Suprapubic skin (tissue), 4 donors: Measurements from ENCODE around the gene ZCWPW2.

Source experiments
- CTCF ChIP-seq, 2 donors: fragments of 200-600 bp in 1 of 2; fragments of 450-650 bp in 1 of 2; sonication (generic) in 1 of 2; IDR thresholded peaks; one replicate each; pipeline ENCODE4 v1.5.1; 2016 to 2019; ENCODE audit warnings: antibody characterized with exemption in 2 of 2, mild to moderate bottlenecking in 1 of 2, moderate library complexity in 1 of 2
- EP300 ChIP-seq: sonication (generic); formaldehyde crosslinking; IDR thresholded peaks from one replicate; pipeline ENCODE4 v1.6.1; 2017; ENCODE audit warnings: antibody characterized with exemption
- POLR2A ChIP-seq, 2 donors: fragments of 450-650 bp; IDR thresholded peaks; one replicate each; pipeline ENCODE4 v1.6.1; 2017; ENCODE audit warnings: antibody characterized with exemption in 2 of 2, mild to moderate bottlenecking in 2 of 2, moderate library complexity in 2 of 2
- POLR2AphosphoS5 ChIP-seq, 3 donors: sonication (generic); formaldehyde crosslinking; IDR thresholded peaks; one replicate each; pipeline ENCODE4 v1.6.1; 2017; ENCODE audit warnings: antibody characterized with exemption in 3 of 3

GRCh38 chr3:28406241-28406640 is 57.7 kb downstream of the ZCWPW2 start:
- TF ChIP-seq POLR2AphosphoS5 (IDR thresholded peaks at IDR 0.05) (no peak), CTCF (IDR thresholded peaks at IDR 0.05) (no peak), POLR2A (IDR thresholded peaks at IDR 0.05) (no peak), EP300 (no peak)
